ENCODE data around the gene CCNB2.
"Not testable (repeated sequence)": the region's sequence is repeated elsewhere in the genome, so short reads cannot be mapped to it uniquely, and the experiment has no call there.

CCNB2 gene

DNA sequence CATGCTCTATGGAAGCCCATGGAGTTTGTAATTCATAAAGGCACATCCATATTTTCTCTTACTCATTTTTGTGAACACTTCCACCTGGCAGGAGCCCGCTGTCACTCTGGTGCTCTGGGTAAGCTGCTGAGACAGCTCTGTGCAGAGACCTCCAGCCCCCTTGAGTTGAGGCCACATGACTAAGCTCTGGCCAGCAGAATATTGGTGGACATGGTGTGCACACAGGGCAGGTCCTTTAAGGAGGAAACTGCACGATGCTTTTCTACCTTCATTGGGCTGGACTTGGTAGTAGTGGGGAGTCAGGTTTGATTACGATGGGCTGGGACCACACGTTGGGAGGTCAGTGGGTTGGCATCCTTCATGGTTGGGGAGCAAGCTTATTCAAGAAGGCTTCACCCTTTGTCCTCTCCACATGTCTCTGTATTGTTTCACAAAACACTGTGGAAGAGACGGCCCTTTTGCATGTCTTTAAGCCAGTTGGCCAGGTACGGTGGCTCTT is 29.0 kb downstream of the CCNB2 start:
- DNase-seq (ENCODE audit: low spot score), result no peak

DNA sequence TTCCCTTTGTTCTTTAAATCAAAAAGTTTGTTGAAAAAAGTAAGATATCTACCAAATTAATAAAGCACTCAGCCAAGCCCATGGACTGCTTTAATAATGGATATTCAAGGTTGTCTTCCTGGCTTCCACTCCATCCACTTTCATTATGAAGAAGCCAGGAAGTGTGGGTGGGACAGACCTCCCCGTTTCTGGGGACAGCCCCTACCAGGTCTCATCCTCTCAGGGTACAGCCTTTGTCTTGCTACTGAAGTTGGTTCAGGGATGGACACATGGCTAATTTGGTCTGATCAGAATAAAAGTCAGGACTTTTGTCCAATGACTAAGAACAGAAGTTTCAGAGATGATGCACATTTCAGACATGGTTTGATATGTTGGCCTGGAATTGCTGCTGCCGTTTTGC is 32.6 kb downstream of the CCNB2 start:
- DNase-seq (ENCODE audit: low spot score), result no peak

DNA sequence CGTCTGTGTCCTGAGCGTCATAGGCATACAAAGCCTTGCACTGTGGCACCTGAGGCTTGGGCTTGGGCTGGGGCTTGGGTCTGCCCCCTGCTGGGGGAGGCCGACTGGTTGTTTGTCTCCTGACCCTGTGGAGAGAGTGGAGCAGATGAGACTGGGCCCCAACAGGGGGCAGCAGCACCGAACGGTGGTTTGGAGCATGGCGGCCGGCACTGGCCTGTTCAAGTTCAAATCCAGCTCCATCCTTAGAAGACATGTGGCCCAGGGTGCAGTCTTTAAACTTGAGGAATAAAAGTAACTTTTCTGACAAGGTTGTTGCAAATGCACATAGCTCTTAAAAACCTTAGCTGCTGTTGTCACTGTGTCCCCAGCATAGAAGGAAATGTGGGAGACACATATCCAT is 33.3 kb downstream of the CCNB2 start:
- peak; percentile 20 for DNase-seq (ENCODE audit: low spot score)

DNA sequence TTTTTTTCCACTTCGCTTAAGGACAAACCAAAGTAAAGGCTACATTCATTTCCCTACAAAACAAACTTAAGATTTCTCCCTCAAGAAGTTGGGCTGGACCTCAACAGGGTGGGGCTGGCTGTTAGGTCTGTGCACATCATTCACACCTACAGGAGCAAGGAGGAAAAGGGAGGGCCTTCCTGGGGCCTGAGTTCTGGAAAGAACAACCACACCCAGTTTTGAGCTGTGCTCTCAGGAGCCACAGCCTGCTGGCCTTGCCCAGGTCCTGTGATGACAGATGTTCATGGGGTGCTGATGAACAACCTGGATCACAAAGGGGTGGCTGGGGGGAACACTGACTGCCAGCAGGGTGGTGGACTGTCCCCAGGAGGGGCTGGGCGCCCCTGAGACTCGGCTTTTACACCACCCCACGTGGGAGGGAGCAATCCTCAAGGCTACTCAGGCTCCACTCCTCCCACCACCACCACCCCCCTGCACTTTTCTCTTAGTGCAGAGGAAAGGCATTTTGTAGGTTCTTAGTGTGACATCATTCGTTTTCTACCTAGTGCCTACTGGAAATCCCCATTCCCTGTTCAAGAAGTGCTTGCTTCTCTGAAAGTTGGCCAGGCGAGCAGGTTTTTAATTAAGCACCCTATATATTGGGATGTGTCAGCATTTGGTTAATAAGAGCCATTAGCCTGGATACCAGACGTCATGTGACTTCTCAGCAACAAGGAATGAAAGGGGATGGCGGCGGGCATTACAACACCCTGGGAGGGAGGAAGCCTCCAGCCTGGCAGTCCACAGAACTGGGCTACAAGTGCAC is 35.7 kb downstream of the CCNB2 start:
- DNase-seq (ENCODE audit: low spot score), result no peak

DNA sequence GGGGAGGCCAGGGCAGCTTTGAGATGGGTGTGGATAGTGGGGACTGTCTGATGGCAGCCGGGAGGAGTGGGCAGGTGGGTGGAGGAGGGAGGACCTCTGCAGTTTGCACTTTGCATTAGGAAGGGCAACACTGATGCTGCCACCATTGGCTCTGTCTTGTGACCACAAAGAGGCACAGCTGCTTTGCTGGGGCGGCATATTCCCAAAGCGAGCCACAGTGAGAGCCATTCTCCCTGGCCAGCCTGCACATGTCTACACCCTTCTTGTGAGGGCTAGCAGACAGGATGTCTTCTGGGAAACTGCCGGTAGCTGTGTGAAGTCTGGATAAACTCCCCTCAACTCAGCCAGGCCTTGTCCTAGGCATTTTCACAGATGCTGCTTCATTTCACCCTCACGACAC is 38.3 kb downstream of the CCNB2 start:
- no peak for DNase-seq (ENCODE audit: low spot score)

DNA sequence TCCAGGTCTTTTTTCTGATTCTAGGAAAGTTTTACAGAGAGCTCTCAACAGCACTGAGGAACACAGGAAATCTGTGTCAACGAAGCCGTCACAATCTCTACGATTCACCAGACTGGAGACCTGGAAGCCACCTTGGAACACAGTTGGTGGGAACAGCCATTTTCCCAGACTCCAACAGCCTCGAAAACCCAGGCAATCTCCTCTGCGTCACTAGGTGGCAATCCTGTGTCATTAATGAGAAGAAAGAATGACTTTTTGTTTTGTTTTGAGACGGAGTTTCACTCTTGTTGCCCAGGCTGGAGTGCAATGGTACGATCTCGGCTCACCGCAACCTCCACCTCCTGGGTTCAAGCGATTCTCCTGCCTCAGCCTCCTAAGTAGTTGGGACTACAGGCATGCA is 39.6 kb downstream of the CCNB2 start:
- DNase-seq (ENCODE audit: low spot score), result not testable (repeated sequence)

DNA sequence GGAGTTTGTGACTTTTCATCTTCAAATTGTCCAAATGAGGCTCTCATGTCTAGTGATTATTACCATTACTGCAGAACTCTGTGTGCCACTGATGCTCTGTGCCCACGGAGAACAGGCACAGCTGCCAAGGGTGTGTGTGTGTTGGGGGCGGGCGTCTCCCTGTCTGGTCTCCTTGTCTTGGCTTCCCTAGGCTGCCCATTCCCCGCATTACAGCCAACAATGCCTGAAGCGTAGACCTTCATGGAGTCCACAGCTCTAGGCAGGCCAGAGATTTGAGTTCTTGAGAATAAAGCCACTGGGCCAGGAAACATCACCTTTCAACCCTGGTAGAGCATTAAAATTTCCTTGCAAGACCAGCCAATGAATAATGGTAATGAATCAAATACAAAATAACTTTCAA is 42.7 kb downstream of the CCNB2 start:
- DNase-seq (ENCODE audit: low spot score), result no peak

DNA sequence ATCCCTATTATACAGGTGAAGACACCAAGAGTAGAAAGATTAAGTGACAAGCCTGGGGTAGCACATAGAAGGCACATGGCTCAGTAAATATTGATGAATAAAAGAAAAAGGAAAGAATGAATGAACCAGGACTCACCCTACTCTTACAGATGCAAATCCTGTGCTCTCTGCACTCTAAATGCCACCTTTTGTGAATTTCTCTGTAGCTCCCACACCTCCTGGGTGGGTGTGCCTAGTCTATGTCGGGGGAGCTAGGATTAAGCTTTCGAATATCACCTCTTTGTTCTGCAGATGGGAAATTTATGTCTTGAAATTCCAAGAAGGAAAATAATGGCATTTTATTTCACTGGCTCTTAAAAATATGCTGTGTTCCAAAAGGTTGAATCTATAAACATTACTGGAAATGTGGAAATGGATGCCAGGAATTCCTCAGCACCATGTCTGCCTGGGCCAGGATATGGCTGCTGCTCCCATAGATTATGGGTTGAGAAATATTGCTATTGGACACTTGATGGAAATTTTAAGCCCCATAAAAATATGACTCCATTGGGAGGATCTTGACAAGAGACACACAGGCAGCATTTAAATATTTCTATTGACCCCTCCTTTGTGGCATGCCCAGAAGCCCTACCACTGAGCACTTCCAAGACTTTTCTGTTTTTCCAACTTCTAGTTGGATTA is 43.3 kb downstream of the CCNB2 start:
- no peak for DNase-seq (ENCODE audit: low spot score)

DNA sequence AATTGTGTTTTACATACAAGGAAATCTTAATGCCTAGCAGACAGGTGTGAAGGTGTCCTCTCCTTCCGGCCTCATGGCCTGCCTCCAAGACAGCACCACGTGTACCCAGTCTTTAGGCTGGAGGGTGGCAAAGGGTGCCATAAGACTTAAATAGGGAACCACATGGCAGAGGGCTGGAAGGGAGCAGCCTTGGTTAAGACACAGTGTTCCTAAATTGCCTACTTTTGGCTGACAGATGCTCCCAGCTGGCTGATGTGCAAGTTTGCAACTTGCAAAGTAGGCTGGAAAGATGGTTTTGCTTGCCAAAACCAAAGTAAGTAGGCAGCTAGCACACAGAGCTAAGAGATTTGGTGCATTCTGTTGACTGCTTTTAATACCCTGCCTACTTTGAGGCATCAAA is 45.2 kb downstream of the CCNB2 start:
- DNase-seq (ENCODE audit: low spot score), result no peak

DNA sequence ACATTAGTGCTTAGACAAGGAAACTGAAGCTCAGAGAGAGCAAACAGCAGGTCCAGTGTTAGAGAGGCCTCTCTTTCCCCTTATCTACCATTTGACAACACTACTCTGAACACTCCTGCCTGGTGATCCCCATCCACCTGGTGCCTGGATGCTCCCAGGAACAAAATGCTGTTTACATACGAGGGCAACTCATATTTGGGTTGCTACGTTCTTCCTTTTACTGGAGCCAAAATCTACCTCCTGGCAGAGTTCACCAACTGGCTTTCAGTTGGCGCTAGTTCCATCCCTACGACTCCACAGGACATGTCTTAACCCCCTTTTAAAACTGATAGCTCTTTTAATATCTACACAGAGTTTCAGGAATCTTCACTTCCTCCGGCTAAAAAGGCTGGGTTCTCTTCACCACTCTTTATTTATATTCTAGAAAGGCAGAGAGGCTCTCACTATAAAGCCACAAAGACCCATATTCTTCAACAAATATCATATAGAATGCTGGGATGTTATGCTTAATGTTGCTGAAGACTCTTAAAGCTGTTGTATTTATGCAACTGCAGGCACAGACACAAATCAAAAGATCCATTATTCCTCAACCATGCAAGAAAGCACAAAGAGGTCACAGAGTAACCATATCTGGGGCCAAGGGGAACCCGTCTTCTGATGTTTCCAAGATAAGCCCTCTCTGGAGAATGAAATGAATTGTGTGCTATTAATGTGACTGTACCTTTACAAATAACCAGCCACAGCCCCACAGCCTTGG is 47.9 kb downstream of the CCNB2 start:
- no peak for DNase-seq (ENCODE audit: low spot score)

DNA sequence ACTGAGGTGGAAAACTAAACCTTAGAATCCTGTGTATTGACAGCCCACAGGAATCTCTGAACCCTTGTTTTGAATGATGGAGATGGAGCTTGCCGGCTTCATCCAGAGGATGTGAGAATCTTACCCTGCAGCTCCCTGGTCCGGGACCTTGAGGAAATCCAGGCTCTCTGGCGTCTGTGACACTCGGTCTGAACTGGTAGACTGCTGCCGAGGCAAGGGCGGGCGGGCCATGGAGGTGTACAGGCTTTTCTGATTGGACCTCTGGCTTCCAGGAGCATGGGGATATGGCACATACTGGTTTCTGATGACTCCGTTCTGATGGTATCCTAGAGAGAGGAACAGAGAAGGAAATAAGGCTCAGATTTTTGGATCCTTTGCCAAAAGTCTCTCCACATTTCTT is 48.5 kb downstream of the CCNB2 start:
- no peak for DNase-seq (ENCODE audit: low spot score)

DNA sequence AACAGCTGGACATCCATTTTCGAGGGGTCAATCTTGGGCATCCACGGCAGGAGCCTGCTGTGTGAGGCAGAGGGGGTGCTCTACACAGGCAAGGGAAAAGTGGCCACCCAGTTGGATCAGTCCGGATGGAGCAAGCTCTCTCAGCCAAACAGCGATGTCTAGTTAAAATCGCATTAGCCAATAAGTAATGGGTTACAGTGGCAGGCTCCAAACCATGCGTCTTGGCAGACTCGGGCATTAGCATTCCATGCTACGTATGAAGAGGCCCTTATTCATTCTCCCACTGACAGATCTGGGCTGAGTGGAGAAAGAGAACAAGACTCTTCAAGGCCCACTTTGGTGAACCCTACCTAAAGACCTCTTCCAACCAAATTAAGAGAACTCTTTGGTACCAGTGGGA is 49.3 kb downstream of the CCNB2 start:
- no peak for DNase-seq (ENCODE audit: low spot score)

DNA sequence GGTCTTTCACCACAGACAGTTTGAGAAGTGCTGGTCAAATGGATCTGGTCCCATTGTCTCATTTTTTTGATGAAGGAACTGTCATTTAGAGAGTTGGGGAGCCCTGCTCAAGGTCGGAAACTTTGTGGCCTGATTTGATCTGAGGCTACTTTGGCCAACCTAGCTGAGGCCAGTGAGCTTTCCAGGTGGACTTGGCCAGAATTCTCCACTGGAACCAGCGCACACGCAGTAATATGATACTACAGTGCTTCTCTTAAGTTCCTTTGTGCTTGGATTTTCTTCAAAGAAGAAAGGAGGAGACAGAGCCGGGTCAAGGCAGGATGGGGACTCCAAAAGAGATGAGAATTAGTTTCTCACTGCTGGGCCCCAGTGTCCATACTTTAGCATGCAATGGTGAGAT is 50.5 kb downstream of the CCNB2 start:
- no peak for DNase-seq (ENCODE audit: low spot score)

DNA sequence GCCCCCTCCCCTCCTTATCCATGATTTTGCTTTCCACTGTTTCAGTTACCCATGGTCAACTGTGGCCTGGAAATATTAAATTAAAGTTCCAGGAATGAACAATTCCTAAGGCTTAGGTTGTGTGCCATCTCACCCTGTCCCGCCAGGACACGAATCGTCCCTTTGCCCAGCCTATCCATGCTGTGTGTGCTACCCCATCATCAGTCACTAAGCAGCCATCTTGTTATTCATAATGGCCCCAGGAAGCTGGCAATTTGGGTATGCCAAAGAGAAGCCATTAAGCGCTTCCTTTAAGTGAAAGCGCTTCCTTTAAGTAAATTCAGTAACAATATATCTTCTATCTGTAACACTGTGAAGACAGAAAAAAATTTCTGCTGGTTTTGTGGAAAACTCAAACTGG is 52.5 kb downstream of the CCNB2 start:
- no peak for DNase-seq (ENCODE audit: low spot score)

DNA sequence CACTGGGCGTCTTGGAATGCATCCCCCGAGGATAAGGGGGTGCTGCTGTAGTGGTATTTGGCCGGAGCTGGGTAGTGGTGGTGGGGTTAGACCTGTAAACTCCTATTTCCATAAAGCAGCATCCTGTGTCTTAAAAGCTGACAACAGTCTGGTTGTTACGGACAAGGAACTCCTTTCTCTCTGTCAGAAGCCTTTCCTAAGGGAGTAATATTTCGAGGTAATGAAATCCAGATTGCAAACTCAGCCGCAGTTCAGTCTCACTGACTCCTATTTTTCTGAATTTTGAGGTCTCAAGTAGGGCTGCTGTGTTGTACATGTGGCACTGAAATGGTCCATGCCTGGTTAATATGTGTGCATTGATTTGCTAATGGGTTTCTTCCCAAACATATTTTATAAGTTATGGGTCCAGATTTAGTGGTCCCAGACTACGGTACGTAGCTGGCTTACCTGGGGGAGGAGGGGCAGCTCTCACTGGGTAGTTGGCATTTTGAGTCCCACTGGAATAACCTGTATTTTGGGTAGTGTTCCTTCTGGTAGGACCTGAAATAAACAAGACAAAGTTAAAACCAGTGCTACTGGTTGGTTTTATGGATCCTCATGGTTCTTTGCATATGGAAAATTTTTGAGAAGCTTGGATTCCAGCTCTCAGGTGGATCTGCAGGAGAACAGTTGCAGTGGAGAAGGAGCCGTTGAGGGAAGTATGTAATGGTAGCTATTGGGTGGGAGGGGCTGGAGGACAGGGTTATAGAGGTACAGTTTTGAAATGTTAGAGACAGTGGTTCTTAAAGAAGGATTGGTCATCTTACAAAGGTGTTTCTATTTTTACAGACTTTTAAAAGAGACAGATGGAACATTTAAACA is 53.1 kb downstream of the CCNB2 start:
- DNase-seq (ENCODE audit: low spot score), result no peak

DNA sequence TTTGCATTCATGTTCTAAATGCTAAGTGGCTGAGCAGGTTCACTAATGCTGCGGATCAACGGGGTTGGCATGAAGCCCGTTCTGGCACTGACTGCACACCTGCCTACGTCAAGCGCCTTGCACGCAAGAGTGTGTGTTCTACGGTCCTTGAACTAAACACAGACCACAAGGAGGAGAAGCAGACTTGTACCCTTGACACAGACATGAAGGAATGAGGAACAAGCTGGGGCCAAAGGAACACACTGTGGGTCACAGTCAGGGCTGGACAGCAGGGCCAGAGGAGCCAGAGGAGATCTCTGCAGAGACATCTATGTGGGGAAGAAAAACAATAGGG is 53.7 kb downstream of the CCNB2 start:
- DNase-seq (ENCODE audit: low spot score), result no peak

DNA sequence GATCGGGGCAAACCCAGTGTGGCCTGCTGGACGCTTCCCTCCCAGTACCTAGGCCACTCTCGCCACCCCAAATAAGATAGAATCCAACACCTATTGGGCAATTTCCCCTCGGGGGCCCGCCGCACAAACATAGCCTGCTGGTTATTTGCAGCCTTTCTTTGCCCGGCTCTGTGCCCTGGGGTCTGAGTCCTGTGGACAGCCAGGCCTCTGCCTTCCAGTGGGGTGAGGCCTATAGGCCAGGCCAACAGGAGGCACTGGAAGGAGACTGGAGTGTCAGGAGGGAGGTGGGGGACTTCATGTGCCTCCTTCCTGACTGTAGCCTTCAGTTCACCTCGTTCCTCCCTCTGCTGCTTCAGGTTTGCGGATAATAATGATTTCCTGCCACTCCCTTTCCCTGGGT is 54.3 kb downstream of the CCNB2 start:
- DNase-seq (ENCODE audit: low spot score), result no peak

DNA sequence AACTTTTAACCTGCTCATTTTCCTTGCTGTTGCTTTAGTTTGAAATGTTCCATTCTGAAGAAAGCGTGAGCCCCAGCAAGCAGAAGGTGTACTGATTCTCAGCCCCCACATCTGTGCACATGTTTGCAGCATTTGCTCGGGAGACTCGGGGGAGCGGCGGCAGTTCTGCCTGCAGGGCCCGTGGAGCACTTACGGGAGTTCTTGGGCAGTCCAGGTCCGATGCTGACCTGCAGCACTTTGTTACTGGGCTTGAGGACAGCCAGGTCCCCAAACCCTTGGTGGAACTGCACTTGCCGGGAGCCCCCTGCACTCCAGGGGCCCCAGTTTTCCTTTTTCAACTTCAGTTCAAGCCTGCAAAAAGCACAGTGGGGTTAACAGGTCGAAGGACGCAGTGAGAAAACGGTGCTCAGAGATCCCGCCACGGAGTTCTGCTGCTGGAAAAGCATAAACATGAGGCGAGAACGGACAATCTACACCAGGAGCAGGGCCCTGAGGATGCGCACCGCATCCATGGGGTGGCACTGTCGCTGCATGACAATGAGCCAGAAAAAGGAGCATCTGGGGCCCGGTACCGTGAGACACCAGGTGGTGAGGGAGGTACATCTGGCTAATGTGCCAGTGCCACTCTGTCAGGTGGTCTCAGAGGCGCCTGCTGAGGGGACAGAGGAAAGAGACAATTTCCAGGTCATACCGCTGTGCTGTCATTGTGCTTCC is 56.1 kb downstream of the CCNB2 start:
- DNase-seq (ENCODE audit: low spot score), result peak; percentile 13

DNA sequence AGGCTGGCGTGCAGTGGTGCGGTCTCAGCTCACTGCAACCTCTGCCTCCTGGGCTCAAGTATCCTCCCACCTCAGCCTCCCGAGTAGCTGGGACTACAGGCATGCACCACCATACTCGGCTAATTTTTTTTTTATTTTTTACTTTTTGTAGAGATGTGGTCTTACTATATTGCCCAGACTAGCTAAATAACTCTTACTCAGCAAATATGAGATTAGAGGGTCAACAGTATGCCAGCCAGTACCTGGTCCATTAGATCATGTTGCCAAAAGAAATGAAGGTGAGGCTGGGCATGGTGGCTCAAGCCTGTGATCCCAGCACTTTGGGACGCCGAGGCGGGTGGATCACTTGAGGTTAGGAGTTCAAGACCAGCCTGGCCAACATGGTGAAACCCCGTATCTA is 57.1 kb downstream of the CCNB2 start:
- not testable (repeated sequence) for DNase-seq (ENCODE audit: low spot score)

DNA sequence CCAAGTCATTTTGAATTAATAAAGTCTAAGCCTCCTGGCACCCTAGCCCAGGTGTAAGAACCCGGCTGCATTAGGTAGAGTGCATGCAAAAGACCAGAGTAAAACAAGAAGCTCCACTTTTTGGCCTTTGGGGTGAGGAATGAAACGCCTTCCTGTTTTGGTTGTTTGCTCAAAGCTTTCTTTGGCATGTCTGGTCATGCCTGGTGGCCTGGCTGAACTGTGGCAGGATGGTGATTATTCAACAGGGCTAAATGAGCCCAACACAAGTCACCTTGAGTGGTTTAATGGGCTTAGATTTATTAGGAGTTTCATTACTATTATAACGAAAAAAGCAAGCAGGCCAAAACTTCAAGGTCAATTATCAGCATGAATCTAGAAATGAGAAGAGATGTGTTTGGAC is 60.8 kb downstream of the CCNB2 start:
- DNase-seq (ENCODE audit: low spot score), result no peak

DNA sequence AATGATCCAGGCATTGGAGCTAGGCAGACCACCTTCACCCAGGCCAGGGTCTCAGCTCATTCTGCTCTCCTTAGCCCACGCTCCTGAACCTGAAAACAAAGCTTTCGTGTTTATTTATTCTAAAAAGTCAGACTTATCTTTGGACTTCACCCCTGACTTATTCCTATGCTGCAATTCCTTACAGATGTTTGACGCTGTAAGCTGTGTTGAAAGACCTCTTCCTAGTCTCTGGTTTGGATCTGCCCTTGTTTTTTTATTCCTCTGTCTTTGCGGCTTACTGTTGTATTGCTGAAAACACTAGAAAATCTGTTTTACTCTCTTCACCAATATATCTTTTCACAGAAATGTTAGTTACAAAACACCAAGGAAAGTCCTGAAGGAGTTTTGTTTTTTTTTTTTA is 61.2 kb downstream of the CCNB2 start:
- no peak for DNase-seq (ENCODE audit: low spot score)

Data from SK-N-DZ (cell line).